B cell (primary cell): ENCODE data around the gene TGOLN2.

Experiments
- EZH2 ChIP-seq: IDR thresholded peaks from 2 replicates; pipeline ENCODE4 v1.6.1; 2012; ENCODE audit warnings: borderline replicate concordance, low read depth, mild to moderate bottlenecking, moderate library complexity, low read length; ENCODE audit not compliant: insufficient read depth, poor library complexity, severe bottlenecking
- TF ChIP-seq, protein P1 (sequence below): fragments of 200-600 bp; IDR thresholded peaks from one replicate; pipeline ENCODE4 v1.8.0; 2022; ENCODE audit warnings: antibody characterized with exemption, mild to moderate bottlenecking

DNA sequence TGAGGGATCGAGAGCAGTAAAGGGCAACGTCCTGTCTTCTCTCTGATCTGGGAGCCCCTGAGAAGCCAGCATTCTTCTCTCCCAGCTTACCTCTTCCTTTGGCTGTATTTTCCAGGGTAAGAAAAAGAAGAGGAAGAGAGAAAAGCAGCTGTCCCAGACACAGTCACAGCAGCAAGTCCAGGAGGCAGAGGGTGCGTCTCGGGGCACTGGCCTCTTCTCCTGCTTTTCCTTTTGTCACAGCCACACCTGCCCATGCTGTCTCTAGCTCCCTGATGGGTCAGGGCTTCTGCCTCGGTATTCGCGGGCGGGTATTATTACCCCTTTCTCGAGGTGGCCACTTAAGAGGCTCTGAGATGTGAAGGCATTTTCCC is 20.3 kb downstream of the TGOLN2 start:
- TF ChIP-seq EZH2 = no peak
- TF ChIP-seq, protein P1, sequence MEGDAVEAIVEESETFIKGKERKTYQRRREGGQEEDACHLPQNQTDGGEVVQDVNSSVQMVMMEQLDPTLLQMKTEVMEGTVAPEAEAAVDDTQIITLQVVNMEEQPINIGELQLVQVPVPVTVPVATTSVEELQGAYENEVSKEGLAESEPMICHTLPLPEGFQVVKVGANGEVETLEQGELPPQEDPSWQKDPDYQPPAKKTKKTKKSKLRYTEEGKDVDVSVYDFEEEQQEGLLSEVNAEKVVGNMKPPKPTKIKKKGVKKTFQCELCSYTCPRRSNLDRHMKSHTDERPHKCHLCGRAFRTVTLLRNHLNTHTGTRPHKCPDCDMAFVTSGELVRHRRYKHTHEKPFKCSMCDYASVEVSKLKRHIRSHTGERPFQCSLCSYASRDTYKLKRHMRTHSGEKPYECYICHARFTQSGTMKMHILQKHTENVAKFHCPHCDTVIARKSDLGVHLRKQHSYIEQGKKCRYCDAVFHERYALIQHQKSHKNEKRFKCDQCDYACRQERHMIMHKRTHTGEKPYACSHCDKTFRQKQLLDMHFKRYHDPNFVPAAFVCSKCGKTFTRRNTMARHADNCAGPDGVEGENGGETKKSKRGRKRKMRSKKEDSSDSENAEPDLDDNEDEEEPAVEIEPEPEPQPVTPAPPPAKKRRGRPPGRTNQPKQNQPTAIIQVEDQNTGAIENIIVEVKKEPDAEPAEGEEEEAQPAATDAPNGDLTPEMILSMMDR = no peak
